Suprapubic skin (tissue), 4 donors: Measurements from ENCODE around the gene ESRRB. TPM values are rescaled to one million over a fixed set of nuclear protein-coding genes. Genes with fewer than 3 reads are reported as not detected.

ENCODE experiments used
- DNase-seq, 2 donors: peaks; one replicate each; pipeline ENCODE4 v3.0.0-alpha.2; 2019; ENCODE audit warnings: low spot score in 2 of 2
- H3K27ac ChIP-seq: fragments of 200-600 bp; sonication (generic); one replicate; pipeline ENCODE4 v1.5.1; 2019
- H3K27me3 ChIP-seq: fragments of 200-600 bp; sonication (generic); one replicate; pipeline ENCODE4 v1.5.1; 2019
- H3K36me3 ChIP-seq: fragments of 200-600 bp; sonication (generic); one replicate; pipeline ENCODE4 v1.5.1; 2019
- H3K4me1 ChIP-seq: fragments of 200-600 bp; sonication (generic); one replicate; pipeline ENCODE4 v1.5.1; 2019
- H3K4me3 ChIP-seq: fragments of 200-600 bp; sonication (generic); one replicate; pipeline ENCODE4 v1.5.1; 2019; ENCODE audit warnings: mild to moderate bottlenecking
- H3K9me3 ChIP-seq: fragments of 200-600 bp; sonication (generic); one replicate; pipeline ENCODE4 v1.5.1; 2019
- CTCF ChIP-seq, 2 donors: fragments of 200-600 bp in 1 of 2; fragments of 450-650 bp in 1 of 2; sonication (generic) in 1 of 2; IDR thresholded peaks; one replicate each; pipeline ENCODE4 v1.5.1; 2016 to 2019; ENCODE audit warnings: antibody characterized with exemption in 2 of 2, mild to moderate bottlenecking in 1 of 2, moderate library complexity in 1 of 2
- EP300 ChIP-seq: sonication (generic); formaldehyde crosslinking; IDR thresholded peaks from one replicate; pipeline ENCODE4 v1.6.1; 2017; ENCODE audit warnings: antibody characterized with exemption
- POLR2A ChIP-seq, 2 donors: fragments of 450-650 bp; IDR thresholded peaks; one replicate each; pipeline ENCODE4 v1.6.1; 2017; ENCODE audit warnings: antibody characterized with exemption in 2 of 2, mild to moderate bottlenecking in 2 of 2, moderate library complexity in 2 of 2
- POLR2AphosphoS5 ChIP-seq, 3 donors: sonication (generic); formaldehyde crosslinking; IDR thresholded peaks; one replicate each; pipeline ENCODE4 v1.6.1; 2017; ENCODE audit warnings: antibody characterized with exemption in 3 of 3
- WGBS: methylation state at CpG from one replicate; pipeline ENCODE4 v1.1.5; 2018; 5-methylcytosine and 5-hydroxymethylcytosine counted together
- total RNA-seq, 4 donors: library from RNA; depleted of rRNA; stranded (reverse); fragments of >200 nt; gene quantifications; one replicate each; pipeline ENCODE4 v1.1.0, GENCODE V29; 2016

ESRRB gene
- total RNA-seq, 4 donors from 2014 or later, result 0.38 TPM; not detected in 3

GRCh38 chr14:76390621-76391020, 14.7 kb downstream of the ESRRB start:
- TF ChIP-seq CTCF (IDR thresholded peaks at IDR 0.05) (no peak), POLR2A (IDR thresholded peaks at IDR 0.05) (no peak), EP300 (no peak), POLR2AphosphoS5 (IDR thresholded peaks at IDR 0.05) (no peak)
- peaks cover 28% of the 10 kb centered on the region for H3K27me3 ChIP-seq
- no peak overlapping the region for H3K27ac ChIP-seq
- no peak for DNase-seq
- no peaks in the 10 kb centered on the region for H3K36me3 ChIP-seq
- 87% methylated on average over 7 of the region's 7 CpGs for WGBS
- H3K4me1 ChIP-seq, result peaks cover 2% of the 10 kb centered on the region
- H3K9me3 ChIP-seq, result no peaks in the 10 kb centered on the region
- H3K4me3 ChIP-seq, result no peak overlapping the region

GRCh38 chr14:76391981-76392690, 16.2 kb downstream of the ESRRB start:
- WGBS, result 59% methylated on average over 10 of the region's 12 CpGs
- Histone ChIP-seq H3K27ac (no peak overlapping the region), H3K4me3 (no peak overlapping the region), H3K4me1 (peaks cover 2% of the 10 kb centered on the region), H3K27me3 (peaks cover 22% of the 10 kb centered on the region), H3K9me3 (no peaks in the 10 kb centered on the region), H3K36me3 (no peaks in the 10 kb centered on the region)
- DNase-seq, result no peak
- TF ChIP-seq EP300 (no peak), POLR2AphosphoS5 (IDR thresholded peaks at IDR 0.05) (no peak), POLR2A (IDR thresholded peaks at IDR 0.05) (no peak), CTCF (IDR thresholded peaks at IDR 0.05) (no peak)

- no peak overlapping the region for H3K4me3 ChIP-seq
- 81% methylated on average over 5 of the region's 5 CpGs for WGBS
- no peak overlapping the region for H3K27ac ChIP-seq
- H3K36me3 ChIP-seq, result no peaks in the 10 kb centered on the region
- no peak for DNase-seq
- no peaks in the 10 kb centered on the region for H3K9me3 ChIP-seq
- peaks cover 2% of the 10 kb centered on the region for H3K4me1 ChIP-seq
- no peak for TF ChIP-seq POLR2A (IDR thresholded peaks at IDR 0.05)
- TF ChIP-seq CTCF (IDR thresholded peaks at IDR 0.05), result no peak
- peaks cover 30% of the 10 kb centered on the region for H3K27me3 ChIP-seq
These were observed 18.6 kb downstream of the ESRRB start for GRCh38 chr14:76394569-76394968.

GRCh38 chr14:76395161-76395560, 19.2 kb downstream of the ESRRB start:
- Histone ChIP-seq H3K4me1 (peaks cover 2% of the 10 kb centered on the region), H3K27me3 (peaks cover 27% of the 10 kb centered on the region), H3K4me3 (no peak overlapping the region), H3K27ac (no peak overlapping the region), H3K9me3 (no peaks in the 10 kb centered on the region), H3K36me3 (no peaks in the 10 kb centered on the region)
- no peak for TF ChIP-seq POLR2AphosphoS5 (IDR thresholded peaks at IDR 0.05)
- no peak for TF ChIP-seq CTCF (IDR thresholded peaks at IDR 0.05)
- TF ChIP-seq EP300, result no peak
- no peak for TF ChIP-seq POLR2A (IDR thresholded peaks at IDR 0.05)
- WGBS, result 75% methylated on average over 8 of the region's 8 CpGs
- no peak for DNase-seq

GRCh38 chr14:76396714-76397187, 20.8 kb downstream of the ESRRB start:
- Histone ChIP-seq H3K4me1 (peaks cover 2% of the 10 kb centered on the region), H3K27ac (no peak overlapping the region), H3K9me3 (no peaks in the 10 kb centered on the region), H3K36me3 (no peaks in the 10 kb centered on the region), H3K4me3 (no peak overlapping the region), H3K27me3 (peaks cover 27% of the 10 kb centered on the region)
- TF ChIP-seq POLR2AphosphoS5 (IDR thresholded peaks at IDR 0.05) (no peak), CTCF (IDR thresholded peaks at IDR 0.05) (no peak), POLR2A (IDR thresholded peaks at IDR 0.05) (no peak), EP300 (no peak)
- 55% methylated on average over 11 of the region's 19 CpGs for WGBS
- DNase-seq, result no peak
